HuH-7 (cell line): ENCODE measurements around the gene FADS6.

Experiments
- DNase-seq: peaks from one replicate; pipeline ENCODE4 v3.0.0; 2011; ENCODE audit warnings: low spot score

FADS6 gene

DNA sequence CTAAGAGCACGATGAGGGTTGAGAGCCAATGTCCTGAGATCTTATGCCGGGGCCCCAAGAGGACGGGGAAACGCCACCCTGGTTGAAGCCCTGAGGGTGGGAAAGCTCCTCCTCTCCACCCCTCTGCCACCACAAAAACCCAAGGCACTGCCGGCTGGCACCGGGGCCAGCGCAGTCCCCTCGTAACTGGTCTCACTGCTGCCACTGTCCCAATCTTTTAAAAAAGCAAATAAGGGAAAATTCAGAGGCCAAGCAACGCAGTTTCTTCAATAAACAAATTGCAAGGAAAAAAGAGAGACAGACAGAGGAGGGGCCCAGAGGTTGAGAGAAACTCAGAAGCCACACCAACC lies 40.4 kb downstream of the FADS6 start:
- DNase-seq, result no peak

DNA sequence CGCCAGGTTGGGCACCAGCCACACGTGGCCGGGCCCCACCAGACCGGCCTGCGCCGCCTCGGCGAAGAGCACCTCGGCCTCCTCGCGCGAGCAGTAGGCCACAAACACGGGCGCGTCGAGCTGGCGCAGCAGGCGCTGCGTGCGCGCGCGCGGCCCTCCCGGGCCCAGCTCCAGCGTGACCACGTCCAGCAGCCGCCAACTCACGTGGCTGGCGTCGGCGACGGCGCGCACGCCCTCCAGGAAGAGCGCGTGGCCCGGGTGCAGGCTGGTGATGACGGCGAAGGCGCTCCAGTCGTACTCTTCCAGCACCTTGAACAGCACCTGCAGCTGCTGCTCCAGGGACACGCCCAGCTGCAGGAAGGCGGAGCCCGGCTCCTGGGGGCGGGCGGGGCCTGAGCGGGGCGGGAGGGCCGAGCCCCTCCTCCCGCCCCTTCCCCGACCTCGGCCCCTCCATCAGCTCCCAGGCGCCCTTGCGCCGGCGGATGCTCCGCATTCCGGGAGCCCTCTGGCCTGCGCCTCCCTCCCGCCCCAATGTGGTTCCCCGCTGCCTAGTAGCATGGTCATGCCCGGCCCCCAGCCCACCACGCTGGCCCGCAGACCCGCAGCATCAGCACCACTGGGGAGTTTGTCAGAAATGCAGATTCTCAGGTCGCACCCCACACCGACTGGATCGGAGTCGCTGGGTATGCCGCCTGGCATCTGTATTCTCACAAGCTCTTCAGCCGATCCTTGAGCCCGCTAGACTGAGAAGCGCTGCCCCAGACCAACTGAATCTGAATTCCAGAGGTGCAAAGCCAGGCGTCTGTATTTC lies 41.0 kb downstream of the FADS6 start:
- DNase-seq, result no peak

DNA sequence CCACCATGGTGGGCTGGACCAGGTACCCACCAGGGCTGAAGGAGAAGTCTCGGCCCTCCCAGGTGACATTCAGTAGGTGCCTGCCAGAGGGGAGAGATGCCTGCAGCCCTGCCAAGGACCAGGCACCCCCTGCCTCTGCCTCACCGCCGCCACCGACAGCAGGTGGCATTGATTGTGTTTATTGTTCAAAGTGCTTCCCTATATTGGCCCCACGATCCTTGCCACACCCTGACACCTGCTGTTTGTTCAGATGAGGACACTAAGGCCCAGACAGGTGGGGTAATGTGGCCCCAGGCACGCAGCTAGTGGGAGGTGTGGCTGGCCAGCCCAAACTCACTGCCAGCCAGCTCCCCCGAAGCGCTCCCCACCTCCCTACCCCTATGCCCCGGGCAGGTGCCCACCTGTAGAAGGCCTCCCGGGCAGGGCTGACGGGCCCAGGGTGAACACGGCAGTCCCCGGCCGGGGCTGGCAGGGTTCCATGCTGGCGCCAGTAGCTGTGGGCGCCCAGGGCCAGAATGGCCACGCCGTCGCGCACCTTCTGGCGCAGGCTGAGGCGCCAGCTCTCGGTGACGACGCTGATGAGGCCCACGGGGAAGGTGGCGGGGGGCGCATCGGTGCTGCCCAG lies 41.7 kb downstream of the FADS6 start:
- no peak for DNase-seq

DNA sequence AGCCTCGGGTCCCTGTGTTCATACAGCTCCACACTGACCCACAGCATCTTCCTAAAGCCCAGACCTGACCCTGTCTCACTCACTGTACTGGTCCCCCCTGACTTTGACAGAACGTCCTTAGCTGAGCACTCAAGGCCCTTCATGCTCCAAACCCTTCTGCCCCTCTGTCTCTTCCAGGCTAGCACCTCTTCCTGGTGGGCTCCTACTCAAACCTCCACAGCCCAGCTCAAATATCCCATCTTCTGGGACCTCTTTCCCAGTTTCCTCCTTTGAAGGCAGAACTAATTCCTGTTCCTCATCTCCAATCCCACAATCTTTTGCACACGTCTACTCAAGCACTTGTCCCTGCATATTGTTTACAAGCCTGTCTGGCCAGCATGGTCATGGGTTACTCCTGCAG lies 42.5 kb downstream of the FADS6 start:
- DNase-seq, result no peak

DNA sequence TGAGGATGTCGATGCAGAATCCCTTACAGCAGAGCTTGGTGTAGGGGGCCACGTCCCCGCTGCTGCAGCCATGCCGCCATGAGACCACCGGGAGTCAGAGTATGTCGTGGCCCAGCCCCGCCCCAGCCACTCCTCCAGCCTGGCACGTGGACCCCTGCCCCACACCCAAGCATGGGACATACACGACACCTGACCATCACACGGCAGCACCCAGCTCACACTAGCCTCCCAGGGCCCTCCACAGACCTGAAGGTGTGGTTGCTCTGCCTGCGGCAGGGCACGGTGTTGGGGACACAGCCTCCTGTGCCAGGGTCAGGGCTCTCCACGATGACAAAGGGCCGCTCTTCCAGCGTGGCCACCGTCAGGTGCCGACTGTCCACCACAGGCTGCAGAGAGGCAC lies 43.1 kb downstream of the FADS6 start:
- DNase-seq, result no peak

DNA sequence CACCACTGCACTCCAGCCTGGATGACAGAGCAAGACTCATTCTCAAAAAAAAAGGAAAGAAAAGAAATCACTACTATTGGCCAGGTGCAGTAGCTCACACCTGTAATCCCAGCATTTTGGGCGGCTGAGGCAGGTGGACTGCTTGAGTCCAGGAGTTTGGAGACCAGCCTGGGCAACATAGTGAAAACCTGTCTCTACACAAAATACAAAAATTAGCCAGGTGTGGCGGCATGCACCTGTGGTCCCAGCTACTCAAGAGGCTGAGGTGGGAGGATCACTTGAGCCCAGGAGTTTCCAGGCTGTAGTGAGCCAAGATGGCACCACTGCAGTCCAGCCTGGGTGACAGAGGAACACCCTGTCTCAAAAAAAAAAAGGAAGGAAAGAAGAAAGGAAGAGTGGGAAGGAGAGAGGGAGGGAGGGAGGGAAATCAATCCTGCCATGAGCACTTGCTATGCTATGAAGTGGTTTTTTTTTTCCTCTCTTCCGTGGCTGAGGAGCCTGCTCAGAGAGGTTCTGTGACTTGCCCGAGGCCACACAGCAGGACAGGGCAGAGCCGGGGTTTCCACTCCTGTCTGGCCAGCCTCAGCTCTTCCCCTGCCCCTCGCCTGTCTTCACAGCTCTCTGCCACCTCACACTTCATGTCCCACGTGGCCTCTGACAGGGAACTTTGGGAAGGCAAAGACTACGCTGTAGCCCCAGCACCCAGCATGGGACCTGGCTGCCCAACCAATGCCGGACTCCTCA lies 44.6 kb downstream of the FADS6 start:
- no peak for DNase-seq

DNA sequence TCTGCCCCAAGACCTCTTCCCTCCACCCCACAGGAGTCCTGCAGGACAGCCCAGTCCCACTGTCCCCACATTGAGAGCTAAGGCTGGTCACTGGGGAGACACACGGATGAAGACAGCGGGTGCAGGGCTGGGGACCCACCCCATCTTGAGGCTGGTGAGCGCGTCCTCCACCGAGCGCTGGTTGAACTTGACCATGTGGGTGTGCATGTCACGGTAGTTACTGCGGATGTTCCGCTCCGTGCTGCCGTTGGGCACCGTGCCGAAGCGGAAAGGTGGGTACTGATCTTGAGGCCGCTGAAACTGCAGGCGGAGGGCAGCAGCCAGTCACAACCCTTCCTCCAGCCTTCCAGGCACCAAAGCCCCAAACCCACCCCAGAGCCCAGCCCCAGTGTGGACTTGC lies 46.8 kb downstream of the FADS6 start:
- no peak for DNase-seq

DNA sequence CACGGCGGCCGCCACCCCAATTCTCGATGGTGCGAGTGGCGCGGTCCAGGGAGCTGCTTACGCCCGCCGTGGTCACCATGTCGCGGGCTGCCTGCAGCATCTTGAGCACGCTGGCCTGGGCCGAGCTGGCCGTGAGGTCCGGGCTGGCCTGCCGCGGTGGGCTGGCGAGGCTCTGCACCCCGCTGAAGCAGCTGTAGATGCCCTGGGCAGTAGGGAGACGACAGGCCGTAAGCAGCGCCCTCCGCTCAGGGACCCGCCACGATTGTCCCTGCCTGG lies 50.1 kb downstream of the FADS6 start:
- no peak for DNase-seq

DNA sequence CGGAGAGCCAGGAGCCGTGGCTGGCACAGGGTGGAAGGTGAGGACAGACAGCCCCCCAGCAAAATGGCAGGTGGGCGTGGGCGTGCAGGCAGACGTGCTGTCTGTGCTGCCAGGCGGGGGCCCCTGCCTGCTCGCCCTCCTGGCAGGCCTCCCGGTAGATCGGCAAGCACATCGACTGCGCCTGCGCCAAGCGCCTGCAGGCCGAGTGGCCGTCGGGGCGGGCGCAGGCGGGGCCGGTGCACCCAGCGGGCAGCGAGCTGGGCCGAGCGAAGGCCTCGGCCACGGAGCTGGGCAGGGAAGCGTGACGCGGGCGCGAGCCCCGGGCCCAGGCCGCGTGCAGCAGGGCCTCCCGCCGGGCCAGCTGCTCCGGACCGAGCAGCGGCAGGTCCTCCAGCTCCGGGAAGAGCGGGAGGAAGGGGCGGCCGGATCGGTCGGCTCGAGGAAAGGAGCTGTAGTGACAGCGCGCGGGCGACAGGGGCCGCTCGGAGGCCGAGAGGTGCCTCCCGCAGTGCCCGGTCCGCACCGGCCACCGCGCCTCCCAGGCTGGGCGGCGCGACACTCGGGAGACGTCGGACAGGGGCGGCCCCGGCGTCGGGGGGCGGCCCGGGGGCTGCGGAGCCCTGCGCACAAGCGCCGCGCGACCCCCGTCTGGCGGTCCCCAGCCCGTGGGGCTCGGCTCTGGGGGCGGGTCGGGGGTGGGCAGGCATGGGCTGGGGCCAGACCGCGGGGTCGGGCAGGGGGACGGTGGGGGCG lies 50.7 kb downstream of the FADS6 start:
- DNase-seq, result peak; percentile 99

DNA sequence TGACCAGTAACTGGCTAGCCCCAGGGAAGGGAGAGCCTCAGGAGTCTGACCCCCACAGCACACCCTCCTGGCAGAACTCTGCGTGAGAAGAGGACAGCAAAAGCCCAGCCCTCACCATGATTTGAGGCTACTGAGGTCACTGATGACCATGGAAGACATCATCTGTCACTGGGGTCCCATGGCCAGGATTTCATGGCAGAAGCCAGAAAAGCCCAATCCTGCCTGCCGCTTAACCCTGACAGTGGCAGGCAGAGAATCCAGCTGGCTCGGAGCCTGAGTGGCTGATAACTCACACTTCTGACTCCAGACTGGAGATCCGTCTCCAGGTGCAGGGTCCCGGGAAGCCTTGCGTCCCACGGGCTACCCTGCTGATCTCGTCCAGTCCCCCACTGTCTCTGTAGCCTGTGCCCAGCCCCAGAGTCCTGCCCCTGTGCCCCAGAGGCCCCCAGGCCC lies 51.3 kb downstream of the FADS6 start:
- DNase-seq, result peak; percentile 65

DNA sequence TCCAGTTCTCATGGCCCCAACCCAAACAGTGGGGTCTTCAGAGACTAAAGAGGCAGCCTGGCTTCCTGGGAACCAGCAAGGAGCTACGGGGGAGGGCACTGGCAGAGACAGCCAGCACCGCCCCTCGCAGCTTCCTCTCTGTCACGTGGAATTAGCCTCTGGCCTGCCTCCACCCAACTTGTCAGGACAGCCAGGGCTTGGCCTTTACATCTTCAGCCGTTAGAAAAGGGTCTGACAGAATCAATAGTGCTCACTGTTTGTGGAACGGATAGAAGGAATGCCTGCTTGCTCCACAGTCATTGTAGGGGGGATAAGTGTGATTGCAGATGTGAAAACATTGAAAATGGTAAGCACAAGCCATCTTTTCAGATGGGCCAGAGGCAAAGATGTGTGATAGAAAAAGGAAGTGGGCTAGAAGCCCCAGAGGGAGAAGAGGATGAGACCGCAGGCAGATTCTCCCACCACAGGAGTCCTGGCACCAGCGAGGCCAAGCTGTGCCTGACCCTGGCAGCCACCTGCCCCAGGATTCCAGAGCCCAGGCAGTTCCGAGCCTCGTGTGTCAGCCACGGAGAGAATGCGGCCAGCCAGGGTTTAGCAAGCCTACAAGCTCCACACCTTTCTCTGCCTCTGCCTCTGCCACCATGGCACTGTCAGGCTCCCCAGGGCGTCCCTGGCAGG lies 52.3 kb downstream of the FADS6 start:
- DNase-seq, result no peak

DNA sequence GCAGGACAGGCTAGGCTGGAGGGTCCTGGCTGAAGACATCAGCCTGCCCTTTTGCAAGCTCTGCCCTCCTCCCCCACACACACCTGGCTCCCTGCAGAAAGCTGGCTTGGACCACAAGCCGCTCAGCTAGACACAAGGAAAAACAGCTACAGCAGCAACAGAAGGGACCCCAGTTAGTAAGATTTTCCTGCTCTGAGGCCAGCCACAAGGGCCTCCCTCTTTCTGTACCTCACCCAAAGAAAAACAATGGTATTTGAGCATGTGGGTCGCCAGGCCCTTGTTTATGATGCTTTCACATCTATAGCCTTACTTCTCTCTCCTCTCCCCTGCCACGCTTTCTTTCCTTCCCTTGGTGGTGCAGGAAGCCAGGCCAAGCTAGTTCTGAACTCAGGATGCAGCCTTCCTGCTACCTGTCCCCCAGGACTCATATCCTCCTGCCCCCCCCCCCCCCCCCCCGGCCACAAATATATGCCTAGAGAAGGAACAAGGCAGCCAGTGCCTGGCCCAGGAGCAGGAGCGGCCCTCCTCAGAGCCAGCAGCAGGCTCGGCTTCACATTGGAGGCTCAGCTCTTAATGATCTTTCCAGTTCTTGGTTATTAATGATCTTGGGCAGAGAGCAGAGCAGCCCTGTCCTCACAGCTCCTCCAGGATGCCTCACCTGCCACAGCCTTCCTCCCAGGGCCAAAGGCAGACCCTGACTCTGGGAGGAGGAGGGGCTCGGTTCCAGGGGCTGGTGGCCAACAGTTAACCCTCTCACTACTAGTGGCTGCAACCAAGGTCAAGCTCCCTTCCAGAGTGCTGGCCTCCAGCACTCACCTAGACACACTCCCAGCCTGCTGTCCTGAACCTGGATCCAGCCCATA lies 53.2 kb downstream of the FADS6 start:
- DNase-seq, result no peak

DNA sequence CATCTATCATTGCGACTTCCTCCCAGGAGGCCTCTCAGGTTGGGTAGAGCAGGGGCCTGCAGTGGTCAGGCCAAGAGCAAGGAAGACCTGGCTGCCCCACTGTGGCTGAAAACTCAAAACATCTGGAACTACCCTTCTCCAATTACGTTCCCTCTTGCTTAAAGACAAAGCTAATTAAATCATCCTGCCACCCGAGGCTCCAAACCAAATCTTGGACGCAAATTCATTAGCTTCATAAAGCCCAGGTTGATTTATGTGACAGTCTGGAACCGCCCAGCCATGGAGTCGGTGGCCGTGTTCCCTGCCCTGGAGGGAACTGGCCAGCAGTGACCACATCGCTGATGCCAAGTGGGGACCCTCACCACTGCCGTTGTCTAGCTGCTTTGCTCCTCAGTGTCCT lies 55.2 kb downstream of the FADS6 start:
- no peak for DNase-seq

DNA sequence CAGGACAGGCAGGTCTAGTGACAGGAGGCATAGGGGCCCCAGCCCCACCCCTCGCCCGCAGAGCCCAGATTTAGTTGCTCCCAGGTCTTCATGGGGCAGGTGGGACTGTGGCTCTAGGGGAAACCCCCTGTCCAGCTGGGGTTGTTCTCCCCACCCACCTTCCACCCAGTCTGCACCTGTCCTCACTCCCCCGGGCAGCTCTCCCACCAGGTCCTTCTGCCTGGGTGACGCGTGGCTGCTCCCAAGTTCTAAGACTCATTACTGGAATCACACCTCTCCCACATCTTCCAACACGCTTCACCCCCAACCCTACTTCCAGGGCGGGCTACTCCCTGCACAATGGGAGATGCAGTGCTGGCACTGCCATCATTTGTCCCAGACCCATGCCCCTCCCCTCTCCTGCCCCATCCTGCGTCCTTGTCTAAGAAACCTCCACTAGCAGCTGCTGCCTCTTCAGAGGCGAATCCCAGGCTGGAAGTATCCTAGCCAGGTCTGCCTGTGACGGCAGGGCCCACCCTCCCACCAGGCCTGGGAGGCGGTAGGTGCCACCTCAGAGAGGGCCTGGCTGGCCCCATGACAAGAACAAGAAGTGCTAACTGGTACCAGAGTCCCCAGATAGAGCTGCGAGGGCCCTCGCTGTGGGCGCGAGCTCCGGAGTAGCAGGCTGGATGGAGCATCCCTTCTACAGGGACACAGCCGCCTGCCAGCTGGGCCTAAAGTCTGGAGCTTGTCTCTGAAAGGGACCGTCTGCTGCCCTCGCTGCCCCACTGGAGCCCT lies 56.6 kb downstream of the FADS6 start:
- no peak for DNase-seq

DNA sequence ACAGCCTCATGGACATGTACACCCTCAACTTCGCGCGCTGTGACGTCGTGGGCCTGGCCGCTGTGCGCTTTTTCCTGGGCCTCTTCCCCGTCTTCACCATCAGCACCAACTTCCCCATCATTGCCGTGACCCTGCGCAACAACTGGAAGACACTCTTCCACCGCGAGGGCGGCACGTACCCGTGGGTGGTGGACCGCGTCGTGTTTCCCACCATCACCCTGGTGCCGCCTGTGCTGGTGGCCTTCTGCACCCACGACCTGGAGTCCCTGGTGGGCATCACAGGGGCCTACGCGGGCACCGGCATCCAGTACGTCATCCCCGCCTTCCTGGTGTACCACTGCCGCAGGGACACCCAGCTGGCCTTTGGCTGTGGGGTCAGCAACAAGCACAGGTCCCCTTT lies 57.2 kb downstream of the FADS6 start:
- DNase-seq, result no peak

DNA sequence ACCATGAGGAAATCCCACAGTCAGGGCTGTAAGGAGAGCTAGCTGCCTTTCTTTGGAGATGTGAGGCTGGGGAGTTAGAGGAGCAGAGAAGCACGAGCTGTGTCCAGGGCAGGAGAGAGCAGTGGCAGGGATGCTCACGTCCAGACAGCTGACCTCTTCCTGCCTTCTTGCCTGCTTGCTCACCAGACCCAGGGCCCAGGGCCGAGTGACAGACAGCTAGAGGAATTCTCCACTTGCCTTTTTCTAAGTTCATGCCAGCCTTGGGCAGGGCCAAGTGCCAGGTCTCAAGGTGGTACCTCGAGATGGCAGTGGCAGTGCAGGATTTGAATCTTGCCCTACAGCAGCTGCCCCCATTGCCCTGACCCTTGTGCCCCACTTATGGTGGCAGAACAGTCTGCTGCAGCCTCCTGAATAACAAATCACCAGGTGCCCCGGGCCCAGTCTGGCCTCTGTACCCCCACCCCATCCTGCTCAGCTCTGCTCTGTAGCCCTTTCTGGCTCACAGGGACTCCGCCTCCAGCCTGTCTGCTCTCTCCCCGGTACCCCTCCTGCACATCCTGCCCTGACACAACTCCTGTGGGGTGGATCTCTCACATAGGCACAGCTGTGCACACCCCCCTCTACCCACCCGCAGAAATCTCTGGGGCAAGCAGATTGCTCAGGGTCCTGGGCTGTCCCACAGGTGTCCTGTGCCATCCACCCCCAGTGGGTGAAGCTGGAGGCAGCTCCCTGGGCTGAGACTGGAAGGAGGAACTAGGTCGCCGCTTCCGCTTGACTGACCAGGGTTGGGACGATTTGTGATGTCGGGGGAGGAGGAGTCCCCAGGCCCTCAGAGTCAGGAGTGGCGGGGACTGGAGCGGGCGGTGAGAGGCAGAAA lies 59.7 kb downstream of the FADS6 start:
- no peak for DNase-seq

DNA sequence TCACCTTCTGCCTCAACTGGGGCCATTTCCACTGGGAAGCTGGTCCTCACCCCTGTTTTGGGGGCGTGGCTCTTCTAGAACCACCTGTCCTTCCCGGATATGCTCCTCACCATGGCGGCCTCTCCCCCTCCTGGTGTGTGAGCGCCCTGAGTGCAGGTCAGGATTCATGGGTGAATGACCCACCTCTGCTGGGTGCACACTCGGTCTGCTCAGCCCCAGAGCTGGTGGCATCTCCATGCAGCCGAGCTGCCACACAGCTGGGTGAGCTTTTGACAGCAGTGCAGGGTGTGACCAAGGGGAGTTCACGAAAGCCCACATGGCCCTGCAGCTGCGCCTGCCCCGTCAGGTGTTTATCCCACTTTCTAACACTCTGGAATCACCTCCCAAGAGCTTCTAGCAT lies 61.0 kb downstream of the FADS6 start:
- DNase-seq, result no peak

DNA sequence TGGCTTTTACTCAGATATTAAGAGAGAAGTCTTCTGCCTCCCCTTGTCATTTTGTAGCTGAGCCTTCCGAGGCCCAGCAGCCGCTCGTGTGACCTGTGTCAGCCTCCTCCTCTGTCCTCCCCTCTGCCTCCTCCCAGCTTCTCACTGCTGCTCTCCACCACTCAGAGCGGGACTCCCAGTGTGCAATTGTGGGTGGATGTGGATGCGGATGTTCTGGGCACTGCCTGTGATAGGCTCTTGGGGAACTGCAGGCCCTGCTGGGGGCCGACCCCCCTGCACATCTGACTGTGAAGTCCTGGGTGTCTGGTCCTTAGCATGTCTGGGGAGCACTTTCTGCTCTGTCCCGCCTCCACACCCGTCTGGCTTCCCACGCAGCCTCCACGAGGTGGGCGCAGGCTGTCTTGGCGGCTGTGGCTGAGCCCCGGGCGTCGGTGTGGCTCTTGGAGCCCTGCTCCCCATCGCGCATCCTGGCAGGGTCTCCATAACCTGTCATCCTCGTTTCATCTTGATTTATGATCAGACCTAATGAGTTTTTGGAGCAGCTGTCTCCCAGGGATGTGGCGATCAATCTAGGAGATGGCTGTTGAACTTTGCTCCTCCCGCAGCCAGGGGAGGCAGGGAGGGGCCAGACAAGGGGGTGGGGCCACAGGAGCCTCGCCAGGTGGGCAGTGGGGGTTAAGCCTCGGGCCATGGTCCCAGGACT lies 61.8 kb downstream of the FADS6 start:
- no peak for DNase-seq

DNA sequence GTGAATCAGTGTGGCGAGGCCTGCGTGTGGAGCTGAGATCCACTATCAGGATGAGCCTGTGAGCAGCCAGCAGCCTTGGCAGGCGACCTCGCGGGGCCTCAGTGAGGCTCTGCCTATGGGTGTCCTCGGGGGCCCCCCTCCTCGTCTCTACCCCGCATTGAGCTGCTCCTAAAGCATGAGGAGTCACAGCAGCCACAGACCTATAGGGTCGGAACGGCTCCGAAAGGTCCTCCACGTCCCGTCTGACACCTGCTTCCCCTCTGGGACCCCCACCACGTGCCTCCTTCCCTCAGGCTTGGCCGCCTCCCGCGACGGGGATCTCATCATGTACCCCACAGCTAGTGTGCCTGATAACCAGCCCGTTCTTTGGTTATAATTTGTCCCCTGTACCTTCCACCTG lies 62.6 kb downstream of the FADS6 start:
- DNase-seq, result no peak
